Neural crest cell (in vitro differentiated cells): ENCODE measurements around the gene PNMA1. TPM values are rescaled to one million over a fixed set of nuclear protein-coding genes. Genes with fewer than 3 reads are reported as not detected.

Experiments used
- DNase-seq: peaks from one replicate; pipeline ENCODE4 v3.0.0; 2021; ENCODE audit warnings: low read depth, mixed read lengths, low spot score
- H3K27ac Mint-ChIP-seq: one replicate; pipeline ENCODE4 v1.8.0; 2021; ENCODE audit warnings: mild to moderate bottlenecking, mixed read lengths; ENCODE audit not compliant: unreplicated experiment
- H3K27me3 Mint-ChIP-seq: 2 replicates; pipeline ENCODE4 v1.8.0; 2021; ENCODE audit warnings: low read depth, mild to moderate bottlenecking, mixed read lengths
- H3K36me3 Mint-ChIP-seq: 2 replicates; pipeline ENCODE4 v1.8.0; 2021; ENCODE audit warnings: low read depth, mild to moderate bottlenecking, mixed read lengths
- H3K4me1 Mint-ChIP-seq: 2 replicates; pipeline ENCODE4 v1.8.0; 2021; ENCODE audit warnings: mixed read lengths
- H3K4me3 Mint-ChIP-seq: one replicate; pipeline ENCODE4 v1.8.0; 2021; ENCODE audit warnings: mild to moderate bottlenecking, mixed read lengths
- H3K9me3 Mint-ChIP-seq: 2 replicates; pipeline ENCODE4 v1.8.0; 2021; ENCODE audit warnings: mixed read lengths
- CTCF ChIP-seq: fragments of 200-600 bp; sonication (generic); conservative IDR thresholded peaks from 2 replicates; pipeline ENCODE4 v1.5.0; 2021; ENCODE audit warnings: antibody characterized with exemption, mild to moderate bottlenecking
- total RNA-seq: library from RNA; stranded (reverse); gene quantifications from 2 replicates; pipeline ENCODE4 v1.2.1, GENCODE V29; 2021

Gene PNMA1
- total RNA-seq, 1 donor from 2014 or later = 97.4 TPM

DNA sequence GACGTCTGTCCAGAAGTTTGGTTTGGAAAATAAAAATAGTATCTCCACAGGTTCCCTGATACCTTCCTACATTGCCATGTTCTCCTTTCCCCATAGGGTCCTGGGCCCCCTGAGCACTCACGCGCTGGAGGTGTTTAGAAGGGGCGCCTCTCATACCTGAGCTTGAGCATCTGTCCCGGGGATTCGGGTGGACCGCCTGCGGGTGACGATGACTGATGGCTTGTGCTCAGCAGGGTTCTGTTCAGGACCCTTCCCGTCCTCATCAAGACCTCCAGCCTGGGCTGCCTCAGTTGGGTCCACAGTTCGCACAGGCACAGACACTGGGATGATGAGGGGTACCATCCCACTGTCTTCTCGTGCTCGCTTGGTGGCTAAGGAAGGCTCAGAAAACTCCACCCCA lies 22.7 kb upstream of the PNMA1 start:
- Mint-ChIP-seq H3K36me3 (peaks cover 5% of the 10 kb centered on the region), H3K4me3 (no peak overlapping the region), H3K9me3 (no peaks in the 10 kb centered on the region), H3K27me3 (no peaks in the 10 kb centered on the region), H3K27ac (no peak overlapping the region), H3K4me1 (peaks cover 16% of the 10 kb centered on the region)
- TF ChIP-seq CTCF = no peak
- no peak for DNase-seq

DNA sequence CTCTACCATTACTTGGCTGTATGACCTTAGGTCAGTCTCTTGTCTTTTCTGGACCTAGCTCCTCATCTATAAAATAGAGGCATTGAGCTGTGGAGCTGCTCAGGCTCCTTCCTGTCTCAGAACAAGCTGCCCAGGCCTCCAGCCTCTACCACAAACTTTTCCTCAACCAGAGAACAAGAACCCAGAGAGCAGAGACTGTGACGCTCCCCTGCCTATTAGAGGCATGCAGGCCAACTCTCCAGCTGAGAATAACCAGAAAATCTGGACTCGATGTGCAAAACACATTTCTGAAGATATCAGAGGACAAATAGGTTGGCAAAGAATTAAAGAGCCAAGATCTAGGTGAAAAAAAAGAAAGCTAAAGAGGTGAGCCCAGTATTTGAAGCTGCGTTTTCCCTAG lies 17.8 kb upstream of the PNMA1 start:
- H3K9me3 Mint-ChIP-seq = no peaks in the 10 kb centered on the region
- no peak overlapping the region for H3K27ac Mint-ChIP-seq
- DNase-seq = no peak
- peaks cover 9% of the 10 kb centered on the region for H3K4me1 Mint-ChIP-seq
- H3K4me3 Mint-ChIP-seq = no peak overlapping the region
- no peaks in the 10 kb centered on the region for H3K27me3 Mint-ChIP-seq
- H3K36me3 Mint-ChIP-seq = peaks cover 11% of the 10 kb centered on the region
- no peak for TF ChIP-seq CTCF

- peak; percentile 5 for TF ChIP-seq CTCF
- H3K4me3 Mint-ChIP-seq = no peak overlapping the region
- no peaks in the 10 kb centered on the region for H3K9me3 Mint-ChIP-seq
- DNase-seq = no peak
- peaks cover 9% of the 10 kb centered on the region for H3K4me1 Mint-ChIP-seq
- H3K27me3 Mint-ChIP-seq = no peaks in the 10 kb centered on the region
- H3K36me3 Mint-ChIP-seq = peaks cover 11% of the 10 kb centered on the region
- peak overlapping the region; percentile 35 for H3K27ac Mint-ChIP-seq
Measured at GRCh38 chr14:73731111-73731510, 16.9 kb upstream of the PNMA1 start.

DNA sequence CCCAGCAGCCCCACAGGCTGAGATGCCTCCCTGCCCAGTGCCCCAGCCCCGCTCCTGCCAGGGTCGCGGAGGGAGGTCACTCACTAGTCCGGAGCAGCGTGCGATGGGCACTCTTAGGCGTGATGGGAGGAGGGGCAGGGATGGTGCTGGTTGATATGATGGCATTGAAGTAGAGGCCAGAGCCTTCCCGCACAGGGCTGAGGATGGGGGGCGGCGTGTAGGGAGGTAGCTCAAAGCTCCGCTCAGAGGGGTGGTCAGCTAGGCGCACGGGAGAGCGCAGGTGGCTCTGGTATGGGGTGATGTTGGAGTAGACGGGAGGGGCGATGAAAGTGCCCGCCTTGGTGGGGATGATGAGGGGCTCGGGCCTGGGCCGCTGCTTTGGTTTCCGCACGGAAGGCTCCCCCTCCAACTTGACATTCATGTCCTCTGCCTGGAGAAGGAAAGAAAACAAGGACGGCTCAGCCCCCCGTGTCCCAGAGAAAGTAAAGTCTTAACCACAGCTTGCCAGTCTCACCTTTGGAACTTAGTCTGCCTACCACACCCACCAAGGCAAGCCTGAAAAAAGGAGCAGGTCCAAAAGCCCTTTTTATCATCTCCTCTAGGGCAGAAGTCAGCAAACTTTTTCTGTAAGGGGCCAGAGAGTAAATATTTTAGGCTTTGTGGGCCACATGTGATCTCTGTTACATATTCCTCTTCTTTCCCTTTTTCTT lies 15.5 kb upstream of the PNMA1 start:
- Mint-ChIP-seq H3K36me3 (peaks cover 9% of the 10 kb centered on the region), H3K27me3 (no peaks in the 10 kb centered on the region), H3K4me1 (peaks cover 13% of the 10 kb centered on the region), H3K4me3 (no peak overlapping the region), H3K27ac (peak overlapping the region; percentile 43), H3K9me3 (no peaks in the 10 kb centered on the region)
- DNase-seq = no peak
- no peak for TF ChIP-seq CTCF

- DNase-seq = peak; percentile 94
- H3K9me3 Mint-ChIP-seq = no peaks in the 10 kb centered on the region
- peak overlapping the region; percentile 28 for H3K4me3 Mint-ChIP-seq
- H3K27me3 Mint-ChIP-seq = no peaks in the 10 kb centered on the region
- H3K4me1 Mint-ChIP-seq = peaks cover 22% of the 10 kb centered on the region
- peak overlapping the region; percentile 86 for H3K27ac Mint-ChIP-seq
- H3K36me3 Mint-ChIP-seq = peaks cover 8% of the 10 kb centered on the region
- peak; percentile 98 for TF ChIP-seq CTCF
Measured at GRCh38 chr14:73728717-73729330, 14.6 kb upstream of the PNMA1 start.
